GM12801 (cell line): ENCODE results near the gene MESD.

Experiments
- CTCF ChIP-seq: IDR thresholded peaks from one replicate; pipeline ENCODE4 v1.5.1; 2011; ENCODE audit warnings: control low read depth; ENCODE audit not compliant: insufficient read length; ENCODE audit errors: extremely low read depth

MESD gene

GRCh38 chr15:80978685-80979329 lies 10.8 kb downstream of the MESD start:
- TF ChIP-seq CTCF = no peak

GRCh38 chr15:80977627-80978036 lies 12.0 kb downstream of the MESD start:
- no peak for TF ChIP-seq CTCF

GRCh38 chr15:80976851-80977250 lies 12.8 kb downstream of the MESD start:
- no peak for TF ChIP-seq CTCF

GRCh38 chr15:80974914-80975313 lies 14.7 kb downstream of the MESD start:
- no peak for TF ChIP-seq CTCF

- TF ChIP-seq CTCF = no peak
Measured at GRCh38 chr15:80972276-80972675, 17.3 kb downstream of the MESD start.

GRCh38 chr15:80971143-80971542 lies 18.5 kb downstream of the MESD start:
- no peak for TF ChIP-seq CTCF

- TF ChIP-seq CTCF = no peak
Measured at GRCh38 chr15:80970658-80971057, 19.0 kb downstream of the MESD start.
